Activated naive CD8-positive, alpha-beta T cell treated with anti-CD3 and anti-CD28 coated beads, Interleukin-2, amount 50 U/mL, for 24 hours (primary cell): ENCODE measurements around the gene ITGA4.

Source experiments
- ATAC-seq: fragments of 150-1000 bp; cut with Tn5 transposase; one replicate; pipeline ENCODE4 v1.10.0; 2021
- DNase-seq: peaks from one replicate; pipeline ENCODE4 v3.0.0; 2021
- H3K27ac Mint-ChIP-seq: one replicate; pipeline ENCODE4 v1.8.0; 2021; ENCODE audit warnings: mild to moderate bottlenecking, mixed read lengths
- H3K27me3 Mint-ChIP-seq: one replicate; pipeline ENCODE4 v1.8.0; 2021; ENCODE audit warnings: mixed read lengths
- H3K36me3 Mint-ChIP-seq: one replicate; pipeline ENCODE4 v1.8.0; 2021; ENCODE audit warnings: low read depth, mixed read lengths
- H3K4me1 Mint-ChIP-seq: one replicate; pipeline ENCODE4 v1.8.0; 2021; ENCODE audit warnings: mixed read lengths
- H3K4me3 Mint-ChIP-seq: one replicate; pipeline ENCODE4 v1.8.0; 2021; ENCODE audit warnings: mild to moderate bottlenecking, moderate library complexity, mixed read lengths
- H3K9me3 Mint-ChIP-seq: one replicate; pipeline ENCODE4 v1.8.0; 2021; ENCODE audit warnings: mixed read lengths

ITGA4 gene

GRCh38 chr2:181563101-181563692, 106.0 kb downstream of the ITGA4 start:
- H3K4me3 Mint-ChIP-seq: no peak overlapping the region
- no peaks in the 10 kb centered on the region for H3K9me3 Mint-ChIP-seq
- no peaks in the 10 kb centered on the region for H3K36me3 Mint-ChIP-seq
- DNase-seq: no peak
- H3K27me3 Mint-ChIP-seq: no peaks in the 10 kb centered on the region
- no peaks in the 10 kb centered on the region for H3K4me1 Mint-ChIP-seq
- no peak for ATAC-seq
- no peak overlapping the region for H3K27ac Mint-ChIP-seq

DNA sequence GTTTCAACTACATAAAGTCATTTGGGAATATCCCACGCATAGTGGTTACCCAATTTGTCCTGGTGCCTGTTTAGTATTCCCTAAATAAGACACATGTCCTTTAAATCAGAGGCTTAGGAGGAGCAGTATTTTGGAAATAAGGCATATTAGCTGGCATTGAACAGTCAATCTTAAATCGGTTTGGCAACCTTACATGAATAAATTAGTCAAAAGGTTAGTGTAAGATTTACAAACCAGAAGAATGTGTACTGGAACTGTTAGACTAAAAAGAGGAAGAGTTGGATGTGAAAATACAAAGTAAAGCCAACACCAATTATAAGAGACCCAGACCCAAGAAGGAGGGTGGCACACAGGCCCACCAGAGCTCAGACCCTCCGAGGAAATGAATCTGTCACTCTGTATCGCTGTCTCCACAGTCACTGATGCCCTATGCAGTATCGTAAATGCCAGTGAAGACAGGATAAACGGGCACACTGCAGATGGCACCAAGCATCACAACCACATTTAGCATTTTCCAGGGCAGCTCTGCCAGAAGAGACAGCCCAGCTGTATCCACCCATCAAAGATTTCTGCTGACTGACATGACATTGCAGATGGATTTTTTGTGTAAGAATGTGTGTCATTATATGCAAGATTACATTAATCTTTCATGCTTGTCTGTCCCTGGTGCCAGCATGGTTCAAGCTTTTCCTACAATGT, 109.3 kb downstream of the ITGA4 start:
- Mint-ChIP-seq H3K27ac (no peak overlapping the region), H3K36me3 (no peaks in the 10 kb centered on the region), H3K4me3 (no peak overlapping the region), H3K27me3 (no peaks in the 10 kb centered on the region), H3K4me1 (no peaks in the 10 kb centered on the region), H3K9me3 (no peaks in the 10 kb centered on the region)
- ATAC-seq: no peak
- no peak for DNase-seq

DNA sequence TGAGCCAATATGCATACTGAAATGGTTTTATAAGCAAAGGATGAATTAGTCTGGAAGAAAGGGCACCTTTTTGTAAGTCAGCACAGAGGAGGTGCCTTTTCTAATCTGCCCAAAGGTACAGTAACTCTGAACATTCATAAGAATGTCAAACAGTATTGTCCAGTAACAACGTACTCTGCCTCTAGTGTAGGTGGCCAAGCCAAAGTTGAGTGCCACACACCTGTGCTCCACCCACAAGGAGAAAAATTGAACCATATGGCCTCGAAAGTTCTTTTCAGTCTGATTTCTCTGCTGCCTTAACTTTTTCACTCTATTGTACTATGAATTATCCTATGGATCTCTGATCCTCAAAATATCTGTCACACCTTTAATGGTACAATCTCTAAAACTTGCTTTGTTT, 112.9 kb downstream of the ITGA4 start:
- DNase-seq (no peak), ATAC-seq (no peak)
- Mint-ChIP-seq H3K27me3 (peaks cover 6% of the 10 kb centered on the region), H3K27ac (no peak overlapping the region), H3K4me1 (no peaks in the 10 kb centered on the region), H3K36me3 (no peaks in the 10 kb centered on the region), H3K9me3 (no peaks in the 10 kb centered on the region), H3K4me3 (no peak overlapping the region)

- DNase-seq (no peak), ATAC-seq (no peak)
- no peaks in the 10 kb centered on the region for H3K4me1 Mint-ChIP-seq
- H3K4me3 Mint-ChIP-seq: no peak overlapping the region
- peaks cover 6% of the 10 kb centered on the region for H3K27me3 Mint-ChIP-seq
- H3K36me3 Mint-ChIP-seq: no peaks in the 10 kb centered on the region
- no peaks in the 10 kb centered on the region for H3K9me3 Mint-ChIP-seq
- H3K27ac Mint-ChIP-seq: no peak overlapping the region
Measured at GRCh38 chr2:181570833-181571661, 113.9 kb downstream of the ITGA4 start.

- no peak overlapping the region for H3K27ac Mint-ChIP-seq
Measured at GRCh38 chr2:181573140-181573736, 116.1 kb downstream of the ITGA4 start.

GRCh38 chr2:181574321-181574720, 117.1 kb downstream of the ITGA4 start:
- ATAC-seq (no peak), DNase-seq (no peak)
- H3K27me3 Mint-ChIP-seq: peaks cover 6% of the 10 kb centered on the region
- no peaks in the 10 kb centered on the region for H3K4me1 Mint-ChIP-seq
- H3K9me3 Mint-ChIP-seq: no peaks in the 10 kb centered on the region
- no peak overlapping the region for H3K27ac Mint-ChIP-seq
- H3K4me3 Mint-ChIP-seq: no peak overlapping the region
- H3K36me3 Mint-ChIP-seq: no peaks in the 10 kb centered on the region

More at GRCh38 chr2:181573140-181573736, 116.1 kb downstream of the ITGA4 start:
- ATAC-seq (no peak), DNase-seq (no peak)
- no peaks in the 10 kb centered on the region for H3K9me3 Mint-ChIP-seq
- H3K27me3 Mint-ChIP-seq: peaks cover 6% of the 10 kb centered on the region
- H3K4me1 Mint-ChIP-seq: no peaks in the 10 kb centered on the region
- H3K4me3 Mint-ChIP-seq: no peak overlapping the region
- no peaks in the 10 kb centered on the region for H3K36me3 Mint-ChIP-seq

- H3K4me3 Mint-ChIP-seq: no peak overlapping the region
- no peaks in the 10 kb centered on the region for H3K36me3 Mint-ChIP-seq
- H3K27me3 Mint-ChIP-seq: peaks cover 6% of the 10 kb centered on the region
- no peaks in the 10 kb centered on the region for H3K9me3 Mint-ChIP-seq
- ATAC-seq (no peak), DNase-seq (no peak)
- H3K27ac Mint-ChIP-seq: no peak overlapping the region
- no peaks in the 10 kb centered on the region for H3K4me1 Mint-ChIP-seq
Measured at GRCh38 chr2:181575024-181575649, 118.0 kb downstream of the ITGA4 start.

DNA sequence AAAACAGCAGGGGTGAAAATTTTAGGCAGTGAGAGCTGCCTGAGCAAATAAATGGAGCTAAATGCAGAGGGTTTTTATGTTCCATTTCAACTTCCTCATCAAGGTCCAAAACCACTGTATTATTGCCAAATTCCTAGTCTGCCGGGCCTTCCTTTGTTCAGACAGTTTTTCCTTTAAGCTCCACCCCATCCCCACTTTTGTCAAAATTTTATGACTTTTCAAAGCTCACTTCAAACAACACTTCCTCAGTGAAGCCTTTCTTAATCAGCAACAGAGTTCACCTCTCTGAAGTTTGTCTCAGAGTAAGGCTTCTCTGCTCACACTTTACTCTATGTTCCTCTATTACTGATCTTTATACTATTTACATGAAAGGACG, 118.5 kb downstream of the ITGA4 start:
- no peak overlapping the region for H3K27ac Mint-ChIP-seq
- no peak for DNase-seq

DNA sequence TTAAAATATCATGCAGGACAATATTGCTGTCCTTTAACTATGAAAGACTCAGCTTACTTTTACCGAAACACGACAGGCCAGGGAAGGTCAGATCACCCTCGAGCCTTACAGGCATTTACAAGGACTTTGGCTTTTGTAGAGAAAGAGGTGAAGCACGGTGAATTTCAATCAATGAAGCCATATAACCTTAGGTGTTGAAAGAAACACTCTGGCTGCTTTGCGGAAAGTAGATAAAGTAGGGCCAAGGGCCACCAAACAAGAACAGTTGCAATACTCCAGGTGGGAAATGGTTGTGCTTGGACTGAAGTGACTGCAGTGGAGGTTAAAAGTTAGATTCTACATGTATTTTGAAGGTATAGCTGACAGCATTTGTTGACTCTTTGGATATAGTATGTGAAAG, 119.2 kb downstream of the ITGA4 start:
- Mint-ChIP-seq H3K27me3 (peaks cover 6% of the 10 kb centered on the region), H3K9me3 (no peaks in the 10 kb centered on the region)

More for the DNA sequence above, 118.5 kb downstream of the ITGA4 start:
- Mint-ChIP-seq H3K27me3 (peaks cover 6% of the 10 kb centered on the region), H3K4me3 (no peak overlapping the region), H3K36me3 (no peaks in the 10 kb centered on the region), H3K9me3 (no peaks in the 10 kb centered on the region), H3K4me1 (no peaks in the 10 kb centered on the region)
- no peak for ATAC-seq

GRCh38 chr2:181578829-181579228, 121.6 kb downstream of the ITGA4 start:
- no peak for DNase-seq
- Mint-ChIP-seq H3K4me1 (no peaks in the 10 kb centered on the region), H3K4me3 (no peak overlapping the region), H3K9me3 (no peaks in the 10 kb centered on the region), H3K27ac (no peak overlapping the region), H3K27me3 (peaks cover 3% of the 10 kb centered on the region), H3K36me3 (no peaks in the 10 kb centered on the region)
- no peak for ATAC-seq

More for the DNA sequence above, 119.2 kb downstream of the ITGA4 start:
- ATAC-seq: no peak
- Mint-ChIP-seq H3K4me1 (no peaks in the 10 kb centered on the region), H3K27ac (no peak overlapping the region), H3K4me3 (no peak overlapping the region), H3K36me3 (no peaks in the 10 kb centered on the region)
- DNase-seq: no peak

GRCh38 chr2:181581534-181581933, 124.3 kb downstream of the ITGA4 start:
- no peak overlapping the region for H3K27ac Mint-ChIP-seq
- H3K27me3 Mint-ChIP-seq: no peaks in the 10 kb centered on the region
- no peaks in the 10 kb centered on the region for H3K9me3 Mint-ChIP-seq
- no peak for DNase-seq
- no peaks in the 10 kb centered on the region for H3K36me3 Mint-ChIP-seq
- H3K4me3 Mint-ChIP-seq: no peak overlapping the region
- H3K4me1 Mint-ChIP-seq: peaks cover 7% of the 10 kb centered on the region
- no peak for ATAC-seq

- DNase-seq (no peak), ATAC-seq (no peak)
- H3K9me3 Mint-ChIP-seq: no peaks in the 10 kb centered on the region
- H3K27me3 Mint-ChIP-seq: no peaks in the 10 kb centered on the region
- H3K27ac Mint-ChIP-seq: no peak overlapping the region
- peaks cover 12% of the 10 kb centered on the region for H3K4me1 Mint-ChIP-seq
- H3K4me3 Mint-ChIP-seq: no peak overlapping the region
- H3K36me3 Mint-ChIP-seq: no peaks in the 10 kb centered on the region
Measured at GRCh38 chr2:181585732-181586131, 128.5 kb downstream of the ITGA4 start.
